Measurements from ENCODE around the gene SPAG5.

Gene SPAG5, protein sequence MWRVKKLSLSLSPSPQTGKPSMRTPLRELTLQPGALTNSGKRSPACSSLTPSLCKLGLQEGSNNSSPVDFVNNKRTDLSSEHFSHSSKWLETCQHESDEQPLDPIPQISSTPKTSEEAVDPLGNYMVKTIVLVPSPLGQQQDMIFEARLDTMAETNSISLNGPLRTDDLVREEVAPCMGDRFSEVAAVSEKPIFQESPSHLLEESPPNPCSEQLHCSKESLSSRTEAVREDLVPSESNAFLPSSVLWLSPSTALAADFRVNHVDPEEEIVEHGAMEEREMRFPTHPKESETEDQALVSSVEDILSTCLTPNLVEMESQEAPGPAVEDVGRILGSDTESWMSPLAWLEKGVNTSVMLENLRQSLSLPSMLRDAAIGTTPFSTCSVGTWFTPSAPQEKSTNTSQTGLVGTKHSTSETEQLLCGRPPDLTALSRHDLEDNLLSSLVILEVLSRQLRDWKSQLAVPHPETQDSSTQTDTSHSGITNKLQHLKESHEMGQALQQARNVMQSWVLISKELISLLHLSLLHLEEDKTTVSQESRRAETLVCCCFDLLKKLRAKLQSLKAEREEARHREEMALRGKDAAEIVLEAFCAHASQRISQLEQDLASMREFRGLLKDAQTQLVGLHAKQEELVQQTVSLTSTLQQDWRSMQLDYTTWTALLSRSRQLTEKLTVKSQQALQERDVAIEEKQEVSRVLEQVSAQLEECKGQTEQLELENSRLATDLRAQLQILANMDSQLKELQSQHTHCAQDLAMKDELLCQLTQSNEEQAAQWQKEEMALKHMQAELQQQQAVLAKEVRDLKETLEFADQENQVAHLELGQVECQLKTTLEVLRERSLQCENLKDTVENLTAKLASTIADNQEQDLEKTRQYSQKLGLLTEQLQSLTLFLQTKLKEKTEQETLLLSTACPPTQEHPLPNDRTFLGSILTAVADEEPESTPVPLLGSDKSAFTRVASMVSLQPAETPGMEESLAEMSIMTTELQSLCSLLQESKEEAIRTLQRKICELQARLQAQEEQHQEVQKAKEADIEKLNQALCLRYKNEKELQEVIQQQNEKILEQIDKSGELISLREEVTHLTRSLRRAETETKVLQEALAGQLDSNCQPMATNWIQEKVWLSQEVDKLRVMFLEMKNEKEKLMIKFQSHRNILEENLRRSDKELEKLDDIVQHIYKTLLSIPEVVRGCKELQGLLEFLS

GRCh38 chr17:28598799-28599310 is at the start of gene SPAG5:
Gene SPAG5, minus strand, starts transcription at chr17:28599025. Its CDS starts 79 bp downstream, at chr17:28598946.
- DNase-seq, result peak; percentile 94

DNA sequence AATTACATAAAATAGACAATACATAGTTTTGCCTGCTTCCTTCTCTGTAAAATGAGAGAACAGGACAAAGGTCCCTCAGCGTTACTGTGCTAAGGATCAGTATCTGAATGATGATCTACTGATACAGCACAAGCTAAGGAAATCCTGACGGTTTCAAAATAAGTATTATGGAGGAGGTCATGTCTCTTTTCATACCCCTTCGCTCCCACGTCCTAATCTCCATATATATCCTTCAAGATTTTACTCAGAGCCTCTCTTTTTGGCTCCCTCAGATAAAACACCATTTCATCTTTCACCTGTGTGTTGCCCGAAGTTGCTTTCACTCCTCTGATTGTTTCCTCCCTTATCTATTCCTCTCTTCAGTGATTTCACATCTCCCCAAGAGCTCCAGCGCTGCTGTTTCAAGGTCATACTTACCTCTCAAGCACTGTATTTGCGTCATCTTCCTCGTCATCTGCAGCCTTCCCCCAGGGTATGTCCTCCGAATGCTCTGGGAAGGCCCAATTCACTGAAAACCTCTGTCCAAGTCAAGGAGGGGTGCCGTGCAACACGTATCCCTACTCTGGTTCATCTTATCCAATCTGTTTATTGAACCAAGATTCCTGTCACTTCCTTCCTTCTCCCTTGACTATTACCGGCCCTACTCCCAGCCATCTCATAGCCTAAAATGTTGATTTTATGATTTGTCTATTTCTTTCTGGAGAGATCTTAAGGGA is 47.4 kb upstream of the SPAG5 start:
- no peak for DNase-seq

DNA sequence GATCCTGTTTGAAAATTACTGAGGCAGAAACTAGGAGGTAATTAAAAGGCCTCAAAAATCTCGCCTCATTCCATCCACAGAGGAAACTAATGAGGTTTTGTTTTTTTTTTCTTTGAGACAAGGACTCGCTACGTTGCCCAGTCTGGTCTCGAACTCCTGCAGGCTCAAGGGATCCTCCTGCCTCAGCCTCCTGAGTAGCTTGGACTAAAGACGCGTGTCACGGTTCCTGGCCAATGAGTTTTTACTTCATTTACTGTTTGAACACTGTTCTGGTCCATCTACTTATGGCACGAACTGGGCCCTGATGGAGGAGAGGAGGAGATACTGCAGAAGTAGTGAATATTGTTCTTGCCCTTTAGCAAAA is 46.7 kb upstream of the SPAG5 start:
- DNase-seq, result no peak

DNA sequence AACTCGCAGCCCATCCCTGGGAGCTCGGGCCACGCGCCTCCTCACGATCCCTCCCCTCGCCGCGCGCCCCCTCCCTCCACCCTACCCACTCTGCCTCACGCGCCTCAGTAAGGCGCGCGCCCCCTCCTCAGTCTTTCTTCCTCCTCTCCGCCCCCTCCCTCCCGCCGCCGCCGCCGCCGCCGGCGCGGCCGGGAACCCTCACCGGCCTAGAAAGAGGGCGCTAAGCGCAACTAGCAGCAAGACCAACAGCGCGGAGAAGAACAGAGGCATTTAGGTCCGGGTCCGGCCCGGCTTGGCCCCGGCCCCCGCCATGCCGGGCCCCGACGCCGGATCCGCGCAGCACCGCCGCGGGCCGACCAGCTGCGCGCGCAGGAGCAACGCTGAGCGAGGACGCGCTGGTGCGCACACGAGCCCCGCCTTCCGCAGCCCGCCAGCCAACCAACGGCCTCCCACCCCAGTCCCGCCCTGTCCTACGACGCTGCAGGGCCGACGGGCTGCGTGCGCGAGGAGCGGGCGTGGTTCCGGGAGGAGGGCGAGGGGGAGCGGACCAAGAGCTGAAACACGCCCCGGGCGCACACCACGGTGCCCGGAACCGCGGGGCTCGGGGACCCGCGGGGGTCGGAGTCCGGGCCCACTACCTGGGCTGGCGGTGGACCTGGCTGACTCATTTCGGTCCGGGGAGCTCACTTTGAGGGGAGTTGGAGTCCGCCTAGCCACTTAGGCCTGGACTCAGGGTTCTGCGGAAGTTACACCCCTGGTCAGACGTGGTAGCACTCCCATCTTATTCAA is 46.2 kb upstream of the SPAG5 start, which contains the start of gene BLTP2:
Gene BLTP2 (minus strand): TSS at position 372 of the 789 bp plus-strand sequence. CDS start 102 bp downstream, at position 270.
- DNase-seq, result peak; percentile 94

- DNase-seq, result peak; percentile 63
Observed at GRCh38 chr17:28643983-28644786, 45.4 kb upstream of the SPAG5 start.

GRCh38 chr17:28641579-28641978 is 42.8 kb upstream of the SPAG5 start:
- no peak for DNase-seq

DNA sequence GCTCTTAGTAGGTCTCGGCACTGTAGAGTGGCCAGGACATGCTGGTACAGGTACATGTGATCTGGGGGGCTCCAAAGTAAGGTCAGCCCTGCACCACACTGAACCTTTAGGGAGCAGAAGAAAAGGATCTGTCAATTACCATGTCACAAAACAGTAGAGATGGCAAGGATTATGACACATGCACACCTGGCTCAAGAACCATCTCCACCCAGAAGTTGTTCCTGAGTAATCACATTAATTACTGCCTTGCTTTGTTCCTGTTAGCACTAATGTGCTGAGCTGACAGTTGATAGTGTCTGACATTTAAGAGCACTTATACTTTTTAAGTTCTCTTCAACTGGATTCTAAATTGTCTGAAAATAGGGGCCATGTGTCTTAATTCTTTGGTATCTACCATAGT is 36.7 kb upstream of the SPAG5 start:
- no peak for DNase-seq

- DNase-seq, result no peak
Observed at GRCh38 chr17:28634206-28634865, 35.5 kb upstream of the SPAG5 start.

GRCh38 chr17:28626818-28627217 is 28.0 kb upstream of the SPAG5 start:
- DNase-seq, result no peak

DNA sequence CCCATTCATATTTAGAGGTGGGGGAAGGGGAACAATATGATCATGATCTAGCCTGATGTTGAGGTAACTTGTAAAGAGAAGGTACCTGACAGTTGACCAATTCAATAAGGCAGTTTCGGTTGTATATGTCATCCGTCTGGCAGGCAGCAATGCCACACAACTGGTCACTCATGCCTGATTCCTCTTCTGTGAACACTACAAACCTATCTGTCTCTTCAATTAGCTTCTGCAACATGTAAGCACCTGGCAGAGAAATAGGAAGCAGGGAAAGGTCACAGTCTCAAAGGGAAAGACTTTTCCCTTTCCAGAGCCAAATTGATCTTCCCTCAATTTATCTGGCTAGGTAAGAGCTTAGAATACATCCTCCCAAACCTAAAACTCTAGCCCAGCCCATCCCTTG is 25.3 kb upstream of the SPAG5 start:
- DNase-seq, result no peak

DNA sequence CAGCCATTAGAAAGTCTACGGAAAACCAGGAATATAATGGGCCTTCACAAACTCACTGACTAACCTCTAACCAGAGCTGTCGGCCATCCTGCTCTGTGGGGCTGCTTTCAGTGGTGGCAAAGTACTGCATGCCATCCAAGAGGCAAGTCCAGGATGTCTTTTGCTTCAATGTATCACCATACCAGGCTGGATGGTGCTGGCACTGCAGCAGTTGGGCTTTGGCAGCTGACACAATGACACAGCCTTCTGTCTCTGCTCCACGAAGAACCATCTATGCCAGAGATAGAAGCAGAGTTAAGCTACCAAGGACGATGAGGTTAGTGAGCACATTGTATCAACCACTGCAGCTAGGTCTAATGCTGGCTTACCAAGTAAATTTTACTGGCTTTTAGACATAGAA is 24.9 kb upstream of the SPAG5 start:
- no peak for DNase-seq

DNA sequence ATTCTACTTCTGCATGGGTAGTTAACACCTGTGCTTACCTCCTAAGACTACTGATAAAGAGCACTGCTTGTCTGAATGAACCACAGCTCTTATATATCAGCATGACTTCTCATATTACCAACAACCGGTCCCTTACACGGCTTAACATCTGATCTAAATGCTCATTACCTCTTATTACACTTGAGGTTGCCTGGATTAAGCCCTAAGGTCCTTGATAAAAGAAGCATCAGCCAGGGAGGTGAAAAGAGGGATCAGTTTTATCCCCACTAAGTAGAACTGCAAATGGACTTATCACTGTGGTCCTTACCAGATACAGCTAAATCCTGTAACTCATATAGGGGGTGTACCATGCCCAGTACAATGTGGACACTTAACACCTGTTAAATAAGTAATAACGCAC is 23.4 kb upstream of the SPAG5 start:
- DNase-seq, result no peak

DNA sequence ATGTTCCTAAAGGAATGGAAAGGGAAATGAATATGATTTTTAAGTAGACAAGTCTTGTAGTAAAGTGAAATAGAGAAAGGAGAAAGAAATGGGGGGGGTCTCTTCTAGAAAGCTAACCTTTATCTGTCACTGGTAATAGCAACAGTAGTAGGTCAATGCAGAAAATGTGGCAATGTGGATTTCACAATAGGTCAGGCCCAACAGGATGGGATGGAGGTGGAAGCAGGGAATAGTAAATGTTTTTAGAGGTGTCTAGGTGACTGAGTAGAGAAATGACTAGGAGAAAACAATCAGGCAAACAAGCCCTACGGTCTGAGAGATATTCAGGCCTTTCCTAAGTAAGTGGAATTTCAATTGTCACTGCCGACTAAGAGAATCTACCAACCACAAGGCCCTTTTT is 21.2 kb upstream of the SPAG5 start:
- no peak for DNase-seq

GRCh38 chr17:28618464-28618863 is 19.6 kb upstream of the SPAG5 start:
- no peak for DNase-seq

DNA sequence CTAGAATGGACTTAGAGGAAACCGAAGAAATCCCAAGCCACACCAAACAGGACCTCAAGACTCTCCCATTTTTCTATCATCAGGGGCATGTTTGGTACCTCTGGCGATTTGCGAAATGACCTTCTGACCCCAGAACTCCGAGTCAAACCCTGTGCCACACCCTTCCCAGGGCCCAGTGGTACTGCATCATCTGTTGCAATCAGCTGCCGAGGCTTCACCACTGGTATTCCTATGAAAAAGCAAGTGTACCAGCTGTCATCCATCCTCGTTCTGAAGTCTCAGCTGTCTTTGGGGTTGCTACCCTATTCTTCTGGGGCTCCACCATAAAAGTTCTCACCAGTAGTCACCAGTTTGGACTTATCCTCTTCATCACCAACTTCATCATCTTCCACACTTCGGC is 17.5 kb upstream of the SPAG5 start:
- DNase-seq, result no peak

DNA sequence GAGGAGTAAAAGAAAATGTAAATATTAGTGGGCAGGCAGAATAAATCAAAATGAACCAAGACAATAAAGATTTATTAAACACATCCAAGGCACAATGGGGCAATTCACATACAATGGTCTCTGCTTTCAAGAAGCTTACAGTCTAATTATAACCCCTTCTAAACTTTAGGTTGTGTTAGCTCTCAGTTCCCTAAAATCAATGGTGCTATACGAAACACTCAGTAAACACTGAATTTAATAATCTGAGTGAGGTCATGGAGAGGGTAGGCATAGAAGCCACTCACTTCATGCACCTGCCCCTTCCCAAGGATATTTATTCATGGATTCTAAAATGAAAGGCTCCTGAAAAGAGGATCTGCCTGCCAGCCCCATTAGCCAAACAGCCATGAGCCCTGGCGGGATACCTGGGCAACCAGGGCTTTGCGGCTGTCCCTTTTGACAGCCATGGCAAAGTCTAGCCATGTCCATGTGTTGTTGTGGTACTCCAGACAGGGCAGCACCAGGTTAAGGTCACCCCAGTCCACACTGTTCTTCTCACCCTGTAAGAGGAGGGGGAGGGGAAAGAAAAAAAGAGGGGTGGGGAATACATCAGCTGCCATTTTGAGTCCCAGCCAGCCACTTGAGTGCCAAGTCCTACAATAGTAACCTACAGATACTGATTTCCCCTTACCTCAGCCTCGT is 16.6 kb upstream of the SPAG5 start:
- no peak for DNase-seq

DNA sequence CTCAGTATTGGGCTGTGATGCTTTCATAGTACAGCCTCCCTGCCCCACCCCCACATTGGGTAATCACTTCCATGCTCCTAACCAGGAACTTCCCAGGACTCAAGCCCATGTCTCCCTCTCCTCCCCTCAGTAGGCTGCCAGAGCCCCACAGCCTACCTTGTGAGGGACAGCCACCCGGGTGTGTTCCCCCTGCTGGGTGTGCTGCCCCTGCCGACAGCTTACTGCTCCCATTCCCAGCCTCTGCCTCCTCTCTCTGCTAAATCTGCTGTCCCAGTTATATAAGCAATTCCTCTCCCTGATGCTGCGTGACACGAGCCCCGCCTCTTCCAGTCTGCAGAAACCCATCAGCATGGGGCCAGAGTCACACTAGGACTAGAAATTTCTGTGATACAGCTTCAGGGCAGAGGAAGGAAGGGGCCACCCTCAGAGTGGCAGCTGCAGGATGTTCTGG is 15.1 kb upstream of the SPAG5 start, which contains the start of gene RSKR:
Gene RSKR (minus strand): TSS at position 255 of the 451 bp plus-strand sequence. CDS start 24 bp downstream, at position 231.
- no peak for DNase-seq

DNA sequence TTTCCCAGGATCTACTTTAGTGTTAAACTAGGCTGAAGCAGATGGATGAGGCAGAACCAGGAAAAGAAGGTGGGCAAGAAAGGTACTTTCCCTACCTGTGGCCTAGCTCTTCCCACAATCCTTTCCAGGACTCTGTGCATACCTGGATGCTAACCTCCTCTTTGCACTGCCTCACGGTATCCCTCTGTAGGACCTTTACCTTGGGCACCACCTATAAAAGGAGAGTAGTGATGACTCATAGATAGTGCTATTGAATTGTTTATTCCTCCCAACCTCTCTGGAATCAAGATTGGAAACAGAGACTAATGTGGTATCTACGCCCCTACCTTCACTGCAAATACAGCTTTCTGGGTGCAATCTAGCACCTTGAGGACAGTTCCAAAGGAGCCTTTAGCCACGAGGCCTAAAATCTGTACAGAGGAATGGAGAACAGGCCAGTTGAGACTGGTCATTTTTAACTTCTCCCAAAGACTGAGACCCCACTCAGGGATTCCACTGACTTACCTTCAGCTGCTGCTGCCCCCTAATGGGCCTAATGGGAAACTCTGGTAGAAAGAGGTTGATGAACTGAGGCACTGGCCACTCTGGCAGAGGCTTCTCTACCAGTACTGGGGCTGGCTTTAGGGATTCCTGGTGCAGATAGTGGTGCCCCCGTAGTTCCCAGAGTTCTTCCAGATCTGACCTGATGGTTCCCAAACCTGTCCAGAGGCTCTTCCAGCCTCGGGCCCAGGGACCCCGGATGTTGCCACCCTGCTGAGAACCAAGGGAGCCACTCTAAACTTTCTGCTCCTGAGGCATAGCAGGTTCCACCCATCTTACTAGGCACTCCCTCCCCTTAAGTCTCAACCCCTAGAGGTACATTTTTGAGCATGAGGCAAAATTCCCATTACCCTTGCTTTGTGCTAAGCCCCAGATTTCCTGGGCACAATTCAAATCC is 14.4 kb upstream of the SPAG5 start:
- DNase-seq, result peak; percentile 44
